Activated CD8-positive, alpha-beta memory T cell treated with anti-CD3 and anti-CD28 coated beads, Interleukin-2, amount 10 ng/mL, durations not matched to agents 7 days and 5 days (primary cell): ENCODE results near the gene TMCO2. TPM values are rescaled to one million over a fixed set of nuclear protein-coding genes. Genes with fewer than 3 reads are reported as not detected.

Source experiments
- ATAC-seq: fragments of 150-1000 bp; cut with Tn5 transposase; one replicate; pipeline ENCODE4 v1.10.0; 2021; ENCODE audit warnings: moderate library complexity
- CTCF ChIA-PET: fragments of 350-600 bp; sonication (Branson Sonifier 250); formaldehyde crosslinking; loops from one replicate; lab custom pipeline; 2021; ENCODE audit warnings: antibody characterized with exemption; lab: Charles Lee
- DNase-seq: peaks from one replicate; pipeline ENCODE4 v3.0.0-alpha.2; 2020
- H3K27ac Mint-ChIP-seq: one replicate; pipeline ENCODE4 v1.8.0; 2021; ENCODE audit warnings: mild to moderate bottlenecking, mixed read lengths
- H3K27me3 Mint-ChIP-seq: one replicate; pipeline ENCODE4 v1.8.0; 2021; ENCODE audit warnings: mixed read lengths
- H3K36me3 Mint-ChIP-seq: one replicate; pipeline ENCODE4 v1.8.0; 2021; ENCODE audit warnings: mild to moderate bottlenecking, mixed read lengths
- H3K4me1 Mint-ChIP-seq: one replicate; pipeline ENCODE4 v1.8.0; 2021; ENCODE audit warnings: mixed read lengths
- H3K4me3 Mint-ChIP-seq: one replicate; pipeline ENCODE4 v1.8.0; 2021; ENCODE audit warnings: mild to moderate bottlenecking, moderate library complexity, mixed read lengths
- H3K9me3 Mint-ChIP-seq: one replicate; pipeline ENCODE4 v1.8.0; 2022; ENCODE audit warnings: low read depth, mixed read lengths
- total RNA-seq, 2 experiments: library from RNA; stranded (reverse); gene quantifications; one replicate each; pipeline ENCODE4 v1.2.3, GENCODE V29; 2021

Gene TMCO2
- total RNA-seq, 2 experiments from 2014 or later, result 0.41 TPM; not detected in 1

GRCh38 chr1:40243351-40243750, 4.4 kb upstream of the TMCO2 start:
- peaks cover 40% of the 10 kb centered on the region for H3K4me1 Mint-ChIP-seq
- H3K27ac Mint-ChIP-seq, result no peak overlapping the region
- H3K4me3 Mint-ChIP-seq, result no peak overlapping the region
- no peaks in the 10 kb centered on the region for H3K9me3 Mint-ChIP-seq
- peaks cover 15% of the 10 kb centered on the region for H3K36me3 Mint-ChIP-seq
- no peak for DNase-seq
- CTCF ChIA-PET, result interaction anchor here (0.7 to 2.4 kb wide), 5 partner anchors 14 to 91 kb away, joined by 3 to 10 read pairs (median 5); partner anchors contain the start of gene ZMPSTE24
- H3K27me3 Mint-ChIP-seq, result no peaks in the 10 kb centered on the region
- ATAC-seq, result no peak

DNA sequence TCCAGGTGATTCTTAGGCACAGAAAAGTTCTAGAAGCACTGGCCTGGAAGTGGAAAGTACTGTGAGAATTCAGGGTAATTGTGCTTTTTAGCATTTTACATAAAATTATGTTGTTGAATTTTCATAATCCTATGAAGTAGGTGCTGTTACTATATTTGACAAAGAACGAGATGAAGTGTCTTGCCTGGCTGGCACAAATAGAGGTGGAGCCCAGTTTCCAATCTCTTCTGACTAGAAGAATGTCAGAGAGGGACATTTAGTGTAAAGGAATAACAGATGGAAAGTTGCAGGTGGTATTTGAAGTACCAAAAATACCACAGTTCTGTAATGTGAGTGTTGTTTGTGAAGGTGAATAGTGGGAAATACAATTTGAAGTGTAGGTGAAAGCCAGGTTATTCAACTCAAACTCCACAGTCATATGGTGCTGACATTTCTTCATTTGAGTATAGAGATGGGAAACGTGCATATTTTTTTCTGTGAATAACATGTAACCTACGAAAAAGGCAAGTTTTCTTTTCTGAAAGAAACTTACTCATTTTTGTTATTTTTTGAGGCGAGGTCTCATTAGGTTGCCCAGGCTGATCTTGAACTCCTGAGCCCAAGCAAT, 3.5 kb upstream of the TMCO2 start:
- CTCF ChIA-PET, result interaction anchor here (1.3 to 2.4 kb wide), 3 partner anchors 13 to 91 kb away, joined by 3 to 10 read pairs (median 5); partner anchors contain the start of gene ZMPSTE24
- Mint-ChIP-seq H3K4me1 (peaks cover 37% of the 10 kb centered on the region), H3K27ac (no peak overlapping the region), H3K9me3 (no peaks in the 10 kb centered on the region), H3K36me3 (peaks cover 6% of the 10 kb centered on the region), H3K27me3 (no peaks in the 10 kb centered on the region), H3K4me3 (no peak overlapping the region)
- DNase-seq (no peak), ATAC-seq (no peak)

DNA sequence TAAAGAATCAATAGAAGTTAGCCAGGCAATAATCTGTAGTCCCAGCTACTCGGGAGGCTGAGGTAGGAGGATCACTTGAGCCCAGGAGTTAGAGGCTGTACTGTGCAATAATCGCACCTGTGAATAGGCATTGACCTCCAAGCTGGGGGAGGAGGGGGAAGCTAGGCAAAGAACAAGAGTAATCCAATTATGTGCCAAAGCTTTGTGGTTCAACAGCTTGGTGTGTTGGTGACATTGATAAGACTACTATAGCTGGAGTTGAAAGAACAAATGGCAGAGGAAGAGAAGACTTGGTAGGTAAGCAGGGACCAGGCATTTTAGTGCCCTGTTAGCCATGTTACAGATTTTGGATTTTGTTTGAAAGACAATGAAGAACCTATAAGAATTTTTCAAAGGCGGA, 2.1 kb upstream of the TMCO2 start:
- DNase-seq, result no peak
- Mint-ChIP-seq H3K4me1 (peaks cover 36% of the 10 kb centered on the region), H3K27me3 (no peaks in the 10 kb centered on the region), H3K36me3 (no peaks in the 10 kb centered on the region), H3K4me3 (no peak overlapping the region), H3K9me3 (no peaks in the 10 kb centered on the region), H3K27ac (no peak overlapping the region)
- ATAC-seq, result no peak
- CTCF ChIA-PET, result no interaction called here

DNA sequence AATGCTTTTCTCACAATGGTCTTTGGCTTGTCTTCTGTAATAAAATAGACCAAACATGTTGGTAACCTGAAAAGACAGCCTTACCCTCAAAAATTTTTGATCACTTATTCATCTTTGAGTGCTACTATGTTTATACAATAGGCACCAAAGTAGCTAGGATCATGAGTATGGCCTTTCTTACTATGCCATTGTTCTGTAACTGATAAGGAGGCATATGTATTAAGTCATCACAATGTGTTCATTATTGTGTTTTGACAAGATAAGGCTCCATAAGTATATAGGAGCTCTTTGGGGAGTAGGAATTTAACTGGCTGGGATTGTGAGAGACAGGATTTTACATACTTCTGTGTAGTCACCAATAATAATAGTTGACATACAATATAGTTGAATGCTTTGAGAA, 675 bp downstream of the TMCO2 start:
- Mint-ChIP-seq H3K9me3 (no peaks in the 10 kb centered on the region), H3K4me3 (no peak overlapping the region), H3K4me1 (peaks cover 39% of the 10 kb centered on the region), H3K27me3 (no peaks in the 10 kb centered on the region), H3K27ac (no peak overlapping the region), H3K36me3 (peaks cover 2% of the 10 kb centered on the region)
- CTCF ChIA-PET, result interaction anchor here (0.7 to 2.2 kb wide), 4 partner anchors 9 to 95 kb away, joined by 3 to 5 read pairs (median 5); no protein-coding TSS in a partner anchor
- ATAC-seq (no peak), DNase-seq (no peak)

DNA sequence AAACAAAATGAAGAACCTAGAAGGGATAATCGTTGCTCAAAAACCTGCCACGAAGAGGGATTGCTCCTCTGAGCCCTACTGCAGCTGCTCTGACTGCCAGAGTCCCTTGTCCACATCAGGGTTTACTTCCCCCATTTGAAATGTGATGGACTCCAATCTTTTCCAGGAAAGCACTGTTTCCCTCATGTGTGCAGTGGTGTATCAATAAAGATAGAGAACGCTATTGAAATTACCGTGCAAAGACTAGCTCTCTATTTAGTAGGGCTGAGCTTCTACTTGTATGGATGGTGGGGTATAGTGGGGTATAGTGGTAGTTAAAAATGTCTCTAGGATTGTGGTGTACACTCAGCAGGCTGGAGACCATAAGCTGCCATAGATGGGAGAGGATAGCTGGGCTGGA, 3.7 kb downstream of the TMCO2 start:
- ATAC-seq (peak; percentile 52), DNase-seq (no peak)
- H3K4me3 Mint-ChIP-seq, result no peak overlapping the region
- CTCF ChIA-PET, result interaction anchor here (1.0 to 1.6 kb wide), 3 partner anchors 9 to 54 kb away, joined by 3 to 4 read pairs (median 4); no protein-coding TSS in a partner anchor
- peaks cover 43% of the 10 kb centered on the region for H3K4me1 Mint-ChIP-seq
- H3K27me3 Mint-ChIP-seq, result no peaks in the 10 kb centered on the region
- H3K27ac Mint-ChIP-seq, result peak overlapping the region; percentile 81
- peaks cover 10% of the 10 kb centered on the region for H3K36me3 Mint-ChIP-seq
- no peaks in the 10 kb centered on the region for H3K9me3 Mint-ChIP-seq

DNA sequence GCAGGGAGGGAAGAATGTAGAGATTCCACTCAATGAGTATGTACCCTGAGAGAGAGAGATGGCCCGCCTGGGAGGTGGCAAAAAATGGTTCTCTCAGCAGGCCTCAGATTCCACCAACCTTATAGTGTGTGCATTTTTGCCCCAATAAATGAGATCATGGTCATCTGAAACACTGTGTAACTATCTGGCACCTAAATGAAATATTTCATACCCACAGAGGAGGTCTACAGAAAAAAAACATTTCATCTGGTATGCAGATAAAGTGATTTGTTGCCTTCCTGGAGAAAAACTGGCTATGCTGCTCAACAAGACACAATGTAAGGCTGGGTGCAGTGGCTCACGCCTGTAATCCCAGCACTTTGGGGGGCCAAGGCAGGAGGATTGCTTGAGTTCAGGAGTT, 4.9 kb downstream of the TMCO2 start:
- Mint-ChIP-seq H3K36me3 (peaks cover 10% of the 10 kb centered on the region), H3K27me3 (no peaks in the 10 kb centered on the region), H3K4me1 (peaks cover 47% of the 10 kb centered on the region), H3K27ac (no peak overlapping the region), H3K9me3 (no peaks in the 10 kb centered on the region), H3K4me3 (no peak overlapping the region)
- ATAC-seq (no peak), DNase-seq (no peak)
- CTCF ChIA-PET, result interaction anchor here (1.0 kb wide), 2 partner anchors 10 to 108 kb away, joined by 3 read pairs; no protein-coding TSS in a partner anchor

DNA sequence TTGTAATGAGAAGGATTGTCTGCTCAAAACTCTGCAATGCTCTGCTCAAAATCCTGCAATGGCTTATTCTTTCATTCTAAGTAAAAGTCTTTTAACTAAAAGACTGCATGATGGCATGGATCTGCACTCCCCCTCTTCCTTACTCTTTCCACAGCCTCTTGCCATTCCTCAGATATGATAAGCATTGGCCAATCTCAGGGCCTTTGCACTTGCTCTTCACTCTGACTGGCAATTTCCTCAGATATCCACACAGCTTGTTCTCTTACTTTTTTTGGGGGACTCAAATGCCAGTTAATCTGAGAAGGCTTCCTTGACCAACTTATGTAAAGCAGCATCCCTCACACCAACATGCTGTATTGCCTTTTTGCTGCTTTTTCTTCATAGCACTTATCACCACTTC, 7.5 kb downstream of the TMCO2 start:
- no peak overlapping the region for H3K27ac Mint-ChIP-seq

GRCh38 chr1:40256401-40257084, 8.8 kb downstream of the TMCO2 start:
- peak overlapping the region; percentile 98 for H3K27ac Mint-ChIP-seq
- DNase-seq (no peak), ATAC-seq (no peak)
- CTCF ChIA-PET, result interaction anchor here (0.6 to 2.9 kb wide), 12 partner anchors 9 to 144 kb away, joined by 3 to 9 read pairs (median 4); partner anchors contain the start of genes COL9A2 and TMCO2
- H3K4me3 Mint-ChIP-seq, result peak overlapping the region; percentile 85
- no peaks in the 10 kb centered on the region for H3K27me3 Mint-ChIP-seq
- H3K36me3 Mint-ChIP-seq, result peaks cover 27% of the 10 kb centered on the region
- no peaks in the 10 kb centered on the region for H3K9me3 Mint-ChIP-seq
- H3K4me1 Mint-ChIP-seq, result peaks cover 57% of the 10 kb centered on the region

More for the DNA sequence above, 7.5 kb downstream of the TMCO2 start:
- H3K36me3 Mint-ChIP-seq, result peaks cover 16% of the 10 kb centered on the region
- CTCF ChIA-PET, result interaction anchor here (1.5 kb wide), 1 partner anchor 82 kb away, joined by 5 read pairs; no protein-coding TSS in a partner anchor
- peaks cover 59% of the 10 kb centered on the region for H3K4me1 Mint-ChIP-seq
- no peaks in the 10 kb centered on the region for H3K9me3 Mint-ChIP-seq
- no peaks in the 10 kb centered on the region for H3K27me3 Mint-ChIP-seq
- no peak overlapping the region for H3K4me3 Mint-ChIP-seq
- ATAC-seq (no peak), DNase-seq (no peak)

DNA sequence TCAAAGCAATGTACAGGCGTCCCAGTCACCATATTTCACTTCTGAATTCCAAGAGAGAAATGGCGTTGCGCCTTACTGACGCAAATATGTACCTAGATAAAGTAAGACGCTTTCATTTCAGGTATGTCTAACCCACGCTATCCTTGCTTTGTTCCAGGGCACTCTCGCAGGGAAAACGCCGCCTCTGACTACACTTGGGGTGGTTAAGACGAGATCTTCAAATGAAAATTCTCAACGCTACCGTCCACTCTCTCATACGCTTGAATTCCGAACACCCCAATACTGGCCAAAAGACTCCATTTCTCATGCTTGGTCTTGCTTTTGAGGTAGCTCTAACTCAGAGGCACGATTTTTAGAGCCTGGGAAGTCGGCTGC, 9.6 kb downstream of the TMCO2 start:
- ATAC-seq (no peak), DNase-seq (no peak)
- peak overlapping the region; percentile 98 for H3K27ac Mint-ChIP-seq
- CTCF ChIA-PET, result interaction anchor here (1.0 to 2.9 kb wide), 8 partner anchors 10 to 104 kb away, joined by 3 to 9 read pairs (median 4); partner anchors contain the start of genes COL9A2 and TMCO2
- H3K36me3 Mint-ChIP-seq, result peaks cover 32% of the 10 kb centered on the region
- H3K27me3 Mint-ChIP-seq, result no peaks in the 10 kb centered on the region
- H3K9me3 Mint-ChIP-seq, result no peaks in the 10 kb centered on the region
- H3K4me3 Mint-ChIP-seq, result peak overlapping the region; percentile 85
- H3K4me1 Mint-ChIP-seq, result peaks cover 54% of the 10 kb centered on the region

- no peaks in the 10 kb centered on the region for H3K9me3 Mint-ChIP-seq
- H3K27ac Mint-ChIP-seq, result peak within 1 kb of the TSS; percentile 98
- H3K27me3 Mint-ChIP-seq, result no peaks in the 10 kb centered on the region
- peak within 1 kb of the TSS; percentile 85 for H3K4me3 Mint-ChIP-seq
- CTCF ChIA-PET, result interaction anchor here (1.0 to 2.9 kb wide), 8 partner anchors 10 to 105 kb away, joined by 3 to 9 read pairs (median 4); partner anchors contain the start of genes COL9A2 and TMCO2
- ATAC-seq (peak; percentile 96), DNase-seq (peak; percentile 99)
- peaks cover 55% of the 10 kb centered on the region for H3K4me1 Mint-ChIP-seq
- H3K36me3 Mint-ChIP-seq, result peaks cover 37% of the 10 kb centered on the region
These were observed 10.1 kb downstream of the TMCO2 start, which contains the start of gene ZMPSTE24 for GRCh38 chr1:40257688-40258444. Gene ZMPSTE24, plus strand, starts transcription at chr1:40258236. Its CDS starts 36 bp downstream, at chr1:40258272.

GRCh38 chr1:40258445-40258769, 10.7 kb downstream of the TMCO2 start:
- ATAC-seq (no peak), DNase-seq (no peak)
- H3K9me3 Mint-ChIP-seq, result no peaks in the 10 kb centered on the region
- peaks cover 38% of the 10 kb centered on the region for H3K36me3 Mint-ChIP-seq
- H3K4me1 Mint-ChIP-seq, result peaks cover 58% of the 10 kb centered on the region
- no peaks in the 10 kb centered on the region for H3K27me3 Mint-ChIP-seq
- H3K4me3 Mint-ChIP-seq, result peak overlapping the region; percentile 85
- CTCF ChIA-PET, result interaction anchor here (1.2 to 2.9 kb wide), 4 partner anchors 15 to 105 kb away, joined by 3 to 9 read pairs (median 6); no protein-coding TSS in a partner anchor
- peak overlapping the region; percentile 98 for H3K27ac Mint-ChIP-seq

- CTCF ChIA-PET, result interaction anchor here (0.6 to 1.2 kb wide), 3 partner anchors 28 to 120 kb away, joined by 3 to 4 read pairs (median 3); no protein-coding TSS in a partner anchor
- Mint-ChIP-seq H3K36me3 (peaks cover 51% of the 10 kb centered on the region), H3K27me3 (no peaks in the 10 kb centered on the region), H3K9me3 (no peaks in the 10 kb centered on the region), H3K27ac (peak overlapping the region; percentile 49), H3K4me1 (peaks cover 42% of the 10 kb centered on the region), H3K4me3 (no peak overlapping the region)
- DNase-seq (no peak), ATAC-seq (peak; percentile 66)
These were observed 16.6 kb downstream of the TMCO2 start for GRCh38 chr1:40264354-40264781.
